ENCODE measurements around the gene PAFAH2. TPM values are rescaled to one million over a fixed set of nuclear protein-coding genes. Genes with fewer than 3 reads are reported as not detected.
A peak's percentile ranks its signal among the peaks of the same experiment; 100 is the strongest.

PAFAH2 gene
- total RNA-seq (ENCODE audit: insufficient read depth, low replicate concordance) = 5.1 TPM

GRCh38 chr1:25997828-25998761, at the start of gene PAFAH2:
TSS of gene PAFAH2 (minus strand) at chr1:25998063. CDS start at chr1:25990816, 7,247 bp downstream.
- DNase-seq (ENCODE audit: low spot score) = peak; percentile 100

GRCh38 chr1:26047278-26047874, 49.5 kb upstream of the PAFAH2 start:
- no peak for DNase-seq (ENCODE audit: low spot score)

GRCh38 chr1:26046246-26047095, 48.6 kb upstream of the PAFAH2 start:
- DNase-seq (ENCODE audit: low spot score) = no peak

- DNase-seq (ENCODE audit: low spot score) = no peak
Observed at GRCh38 chr1:26045722-26046245, 47.9 kb upstream of the PAFAH2 start, which contains the start of gene SLC30A2. TSS of gene SLC30A2 (minus strand) at chr1:26046118. CDS start at chr1:26045896, 222 bp downstream.

GRCh38 chr1:26044971-26045721, 47.3 kb upstream of the PAFAH2 start:
- DNase-seq (ENCODE audit: low spot score) = no peak

- no peak for DNase-seq (ENCODE audit: low spot score)
Observed at GRCh38 chr1:26044414-26044813, 46.6 kb upstream of the PAFAH2 start.

- no peak for DNase-seq (ENCODE audit: low spot score)
Observed at GRCh38 chr1:26043765-26044164, 45.9 kb upstream of the PAFAH2 start.

- no peak for DNase-seq (ENCODE audit: low spot score)
Observed at GRCh38 chr1:26041978-26042377, 44.1 kb upstream of the PAFAH2 start.

- no peak for DNase-seq (ENCODE audit: low spot score)
Observed at GRCh38 chr1:26041401-26041800, 43.5 kb upstream of the PAFAH2 start.

- DNase-seq (ENCODE audit: low spot score) = no peak
Observed at GRCh38 chr1:26038904-26039303, 41.0 kb upstream of the PAFAH2 start.

- no peak for DNase-seq (ENCODE audit: low spot score)
Observed at GRCh38 chr1:26038477-26038876, 40.6 kb upstream of the PAFAH2 start.

GRCh38 chr1:26037904-26038303, 40.0 kb upstream of the PAFAH2 start:
- no peak for DNase-seq (ENCODE audit: low spot score)

GRCh38 chr1:26036756-26037281, 39.0 kb upstream of the PAFAH2 start:
- no peak for DNase-seq (ENCODE audit: low spot score)

GRCh38 chr1:26035959-26036755, 38.3 kb upstream of the PAFAH2 start:
- DNase-seq (ENCODE audit: low spot score) = peak; percentile 80

GRCh38 chr1:26035203-26035958, 37.5 kb upstream of the PAFAH2 start:
- peak; percentile 95 for DNase-seq (ENCODE audit: low spot score)

GRCh38 chr1:26034504-26035202, 36.8 kb upstream of the PAFAH2 start:
- DNase-seq (ENCODE audit: low spot score) = no peak

GRCh38 chr1:26032656-26033357, 34.9 kb upstream of the PAFAH2 start:
- DNase-seq (ENCODE audit: low spot score) = no peak

Data from umbilical cord (tissue), 2 donors.